HG03039 (cell line): ENCODE results near the gene EHD3.

Experiments used
- ATAC-seq: cut with Tn5 transposase; IDR thresholded peaks from one replicate; pipeline ENCODE4 v1.9.1; 2021; ENCODE audit warnings: mild to moderate bottlenecking, moderate library complexity; ENCODE audit not compliant: unreplicated experiment

EHD3 gene

DNA sequence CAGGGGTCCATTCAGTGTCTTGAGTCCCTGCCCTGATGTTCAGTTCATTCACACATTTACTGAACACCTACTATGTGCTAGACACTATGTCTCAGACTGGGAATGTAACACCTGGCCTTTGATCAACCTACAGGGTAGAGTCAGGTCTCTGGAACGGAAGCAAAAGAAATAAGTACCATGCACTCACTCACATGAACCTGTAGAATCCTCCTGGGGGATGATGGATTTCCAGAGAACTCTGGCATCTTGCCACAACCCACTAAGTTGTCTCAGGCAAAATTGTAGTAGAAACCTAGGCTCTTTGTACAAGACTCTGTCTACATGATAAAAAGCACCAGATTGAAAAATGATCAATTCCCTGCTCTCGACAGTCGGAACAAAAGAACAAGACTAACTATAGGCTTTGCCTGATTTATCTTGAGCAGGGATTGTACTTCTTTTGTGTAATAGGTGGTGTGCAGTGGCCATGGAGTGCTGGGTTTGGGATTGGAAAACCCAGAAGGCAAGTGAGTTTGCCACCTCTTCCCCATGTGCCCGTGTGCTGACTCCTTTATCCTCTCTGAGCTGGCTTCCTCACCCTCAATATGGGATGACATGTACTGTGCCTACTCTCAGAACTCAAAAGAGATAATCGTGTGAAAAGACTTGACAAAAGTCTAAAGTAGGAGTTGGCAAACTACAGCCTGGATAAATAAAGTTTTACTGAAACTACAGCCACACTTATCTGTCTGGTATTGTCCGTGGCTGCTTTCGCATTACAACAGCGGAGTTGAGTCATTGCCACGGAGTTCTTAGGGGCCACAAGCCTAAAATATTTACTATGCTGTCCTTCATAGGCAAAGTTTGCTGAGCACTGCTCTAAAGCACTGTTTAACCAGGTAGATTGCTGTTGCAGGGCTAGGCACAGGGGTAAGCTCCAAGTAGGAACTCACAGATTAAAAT lies 21.0 kb upstream of the EHD3 start:
- ATAC-seq: no peak

DNA sequence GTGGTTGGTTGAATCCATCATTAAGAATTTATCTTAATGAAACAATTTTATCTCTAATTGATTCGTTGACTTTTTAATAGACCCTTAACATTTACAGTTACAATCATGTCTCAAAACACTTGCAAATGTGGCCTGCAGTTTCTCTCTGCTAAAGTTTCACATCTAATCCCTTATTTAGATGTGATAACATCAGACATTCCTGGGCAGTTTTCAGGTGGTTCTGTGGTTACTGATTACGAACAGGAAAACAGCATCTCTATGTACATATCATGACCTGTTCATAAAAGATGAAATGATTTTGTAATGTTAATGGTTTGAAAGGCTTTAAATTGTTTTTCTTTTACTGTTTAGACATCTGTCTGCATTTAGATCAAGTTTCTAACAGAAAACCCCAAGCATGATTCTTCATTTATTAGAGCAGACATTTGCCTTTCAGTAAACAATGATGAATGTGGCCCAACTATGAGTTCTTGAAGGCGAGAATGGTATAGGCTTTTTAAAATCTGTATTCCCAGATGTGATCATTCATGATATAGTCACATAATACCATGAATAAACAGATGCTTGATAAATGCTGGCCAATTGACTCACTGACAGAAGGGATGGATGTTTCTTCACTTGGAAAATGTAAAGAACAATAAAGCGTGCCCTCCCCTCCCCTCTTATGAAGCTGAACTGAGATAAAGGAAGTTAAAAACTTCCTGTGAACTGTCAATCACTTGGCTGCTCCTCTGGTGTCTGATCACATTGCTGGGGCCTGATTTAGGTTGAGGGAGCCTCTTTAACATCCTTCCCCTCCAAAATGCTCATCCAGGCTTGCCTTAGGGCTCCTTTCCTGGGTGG lies 20.1 kb upstream of the EHD3 start:
- no peak for ATAC-seq

DNA sequence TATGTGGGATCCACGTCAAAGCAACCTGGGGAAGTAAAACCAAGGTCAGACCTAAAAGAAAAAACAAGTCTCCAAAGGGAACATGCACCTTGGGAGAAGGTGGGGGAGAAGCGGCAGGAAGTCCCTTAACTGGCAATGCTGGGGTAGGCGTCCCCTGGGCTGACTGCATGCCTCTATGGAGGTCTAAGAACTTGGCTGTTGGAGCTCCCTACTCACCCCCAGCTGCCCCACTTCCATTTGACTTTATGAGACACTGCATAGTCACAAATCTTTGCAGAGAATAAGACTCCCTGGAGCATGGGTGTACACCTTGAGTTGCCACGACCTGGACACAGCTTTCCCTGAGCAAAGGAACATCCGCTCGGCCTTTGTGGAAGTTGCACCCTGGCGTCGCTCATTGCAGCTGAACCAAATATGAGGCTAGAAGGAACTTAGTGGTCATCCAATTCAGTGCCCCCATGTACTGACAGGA lies 19.5 kb upstream of the EHD3 start:
- ATAC-seq: no peak

DNA sequence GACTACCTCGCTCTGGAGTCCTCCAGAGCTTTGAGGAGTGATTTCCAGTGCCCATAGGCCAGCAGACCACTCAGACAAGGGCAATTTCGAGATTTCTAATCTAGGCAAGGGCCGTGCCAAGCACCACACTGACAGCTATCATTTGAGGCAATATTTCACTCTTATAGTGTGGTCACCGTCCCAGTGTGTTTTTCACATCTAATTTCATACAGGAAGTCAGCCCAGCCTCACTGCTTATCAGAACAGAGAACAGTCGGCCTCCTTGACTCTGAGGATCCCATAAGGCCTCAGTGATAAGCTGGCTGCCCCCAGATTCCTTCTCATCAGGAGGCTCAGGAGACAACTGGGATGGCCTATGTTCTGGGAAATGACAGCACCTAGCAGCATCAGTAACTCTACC lies 17.2 kb upstream of the EHD3 start:
- ATAC-seq: no peak

DNA sequence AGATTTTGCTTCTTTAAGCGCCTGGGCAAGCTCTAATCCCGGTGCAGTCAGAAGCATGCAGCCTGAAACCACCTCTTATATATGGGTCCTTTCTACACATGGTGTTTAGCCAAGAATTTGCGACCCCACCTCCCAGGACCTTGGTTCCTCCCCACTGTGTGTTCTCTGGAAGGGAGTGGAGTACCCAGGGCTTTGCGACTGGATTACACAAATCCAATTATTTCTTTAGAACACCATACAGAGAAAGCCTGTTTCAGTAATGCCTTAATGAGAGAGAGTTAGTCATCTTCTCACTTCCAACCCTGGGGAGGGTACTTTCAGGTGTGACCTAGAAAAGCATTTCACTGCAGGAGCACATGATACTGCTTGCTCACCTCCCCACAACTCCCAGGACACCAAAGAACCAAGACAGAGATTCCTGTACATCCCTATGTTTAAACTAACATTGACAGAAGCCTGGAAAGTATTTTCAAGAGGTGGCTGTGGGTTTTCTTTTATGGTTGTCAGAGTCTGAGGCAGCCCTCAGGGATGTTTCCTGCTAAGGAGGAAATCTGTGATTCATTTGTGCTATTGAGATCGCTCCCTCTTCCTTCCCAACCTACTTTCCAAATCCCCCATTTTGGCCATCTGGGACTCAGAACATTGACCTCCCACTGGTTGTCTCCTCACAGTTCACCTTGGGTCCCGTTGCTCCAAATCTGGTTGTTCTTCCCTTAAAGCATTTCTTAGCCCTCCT lies 16.3 kb upstream of the EHD3 start, which contains the start of gene CAPN14:
Gene CAPN14, minus strand, starts transcription at position 51 of the 736 bp plus-strand sequence. CDS start 12,068 bp downstream, outside the sequence.
- no peak for ATAC-seq

DNA sequence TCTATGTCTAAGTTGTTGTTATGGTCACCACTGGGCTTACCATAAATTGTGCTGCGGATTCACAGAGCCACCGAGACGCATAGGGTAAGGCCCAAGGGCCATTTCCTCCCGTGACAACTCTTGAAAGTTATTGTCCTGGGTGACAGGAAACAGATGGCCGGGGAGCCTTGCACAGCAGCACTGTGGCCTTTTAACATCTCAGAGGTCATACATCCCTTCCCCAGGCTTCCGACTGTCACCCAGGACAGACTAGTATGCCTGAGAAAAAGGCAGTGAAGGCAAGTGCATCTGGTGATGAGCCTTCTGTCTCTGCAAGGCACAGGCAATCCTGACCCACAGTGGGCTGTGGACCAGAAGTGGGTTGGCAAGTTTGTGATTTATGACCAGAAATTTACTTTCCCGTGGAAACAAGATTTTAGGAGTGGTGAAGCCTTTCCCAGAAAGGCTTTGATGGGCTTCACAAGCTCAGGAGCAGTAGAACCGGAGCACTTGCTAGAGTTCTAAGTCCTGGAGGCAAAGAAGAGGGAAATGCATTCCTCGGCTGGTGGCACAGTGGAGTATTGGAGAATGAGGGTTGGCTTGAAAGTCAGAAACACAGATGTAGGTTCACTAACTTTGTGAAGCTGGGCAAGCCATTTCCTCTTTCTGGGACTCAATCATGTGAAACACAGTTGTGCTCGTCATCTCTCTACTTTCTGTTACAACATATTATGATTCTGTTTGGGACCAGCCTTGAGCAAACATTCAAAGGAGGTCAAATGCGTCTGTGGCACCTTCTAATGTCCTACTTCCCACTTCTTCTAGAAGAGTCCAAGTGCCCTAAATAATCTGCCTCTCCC lies 14.6 kb upstream of the EHD3 start:
- peak; percentile 63 for ATAC-seq

DNA sequence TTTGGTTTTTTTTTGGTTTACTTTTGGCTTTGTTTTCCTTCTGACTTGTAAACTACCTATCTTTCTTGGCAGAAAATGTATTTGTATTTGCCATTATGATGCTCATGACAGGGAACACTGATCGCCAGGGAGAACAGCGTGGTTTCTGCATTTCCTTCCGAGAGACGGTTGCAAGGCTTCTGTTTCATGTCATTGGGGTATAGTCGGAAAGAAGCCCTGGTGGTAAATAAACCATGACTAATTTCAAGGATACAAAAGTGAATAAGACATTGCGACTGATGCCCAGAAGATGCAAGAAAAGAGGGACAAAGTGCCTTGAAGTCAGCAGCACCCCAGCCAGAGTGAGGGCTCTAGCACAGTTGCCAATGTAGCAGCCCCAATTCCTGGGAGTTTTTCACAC lies 12.4 kb upstream of the EHD3 start:
- ATAC-seq: no peak

DNA sequence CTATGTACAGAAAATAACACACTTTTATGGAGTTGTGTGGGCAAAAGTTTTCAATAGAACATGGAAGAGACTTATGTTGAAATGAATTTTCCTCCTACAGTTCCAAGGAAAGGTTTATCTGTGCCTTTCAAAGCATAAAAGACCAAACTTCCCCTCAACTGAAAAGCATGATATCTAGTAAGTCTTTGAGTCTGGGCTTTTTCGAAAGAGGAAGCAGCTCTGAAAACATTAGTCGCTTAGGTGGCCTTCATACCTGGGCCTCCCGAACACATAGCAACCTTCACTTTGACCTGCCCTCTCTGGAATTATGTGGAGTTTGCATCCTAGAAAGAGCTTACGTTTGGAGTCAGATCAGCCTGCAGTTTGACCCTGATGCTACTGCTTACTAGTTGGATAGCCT lies 11.9 kb upstream of the EHD3 start:
- ATAC-seq: no peak

DNA sequence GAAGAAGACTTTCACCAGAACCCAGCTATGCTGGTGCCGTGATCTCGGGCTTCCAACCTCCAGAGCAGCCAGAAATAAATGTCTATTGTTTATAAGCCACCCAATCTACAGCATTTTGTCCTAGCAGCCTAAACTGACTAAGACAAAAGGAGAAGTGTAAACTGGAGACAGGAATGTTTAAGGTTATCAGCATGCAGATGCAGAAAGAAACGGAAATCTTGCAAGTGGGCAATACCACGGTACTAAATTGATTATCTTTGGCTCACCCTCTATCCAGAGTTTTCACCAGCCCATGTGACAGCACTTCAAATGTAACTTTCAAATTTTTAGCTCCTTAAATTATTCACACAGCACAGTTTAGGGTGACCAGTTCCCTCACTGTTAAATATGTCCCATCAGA lies 10.9 kb upstream of the EHD3 start:
- ATAC-seq: no peak

DNA sequence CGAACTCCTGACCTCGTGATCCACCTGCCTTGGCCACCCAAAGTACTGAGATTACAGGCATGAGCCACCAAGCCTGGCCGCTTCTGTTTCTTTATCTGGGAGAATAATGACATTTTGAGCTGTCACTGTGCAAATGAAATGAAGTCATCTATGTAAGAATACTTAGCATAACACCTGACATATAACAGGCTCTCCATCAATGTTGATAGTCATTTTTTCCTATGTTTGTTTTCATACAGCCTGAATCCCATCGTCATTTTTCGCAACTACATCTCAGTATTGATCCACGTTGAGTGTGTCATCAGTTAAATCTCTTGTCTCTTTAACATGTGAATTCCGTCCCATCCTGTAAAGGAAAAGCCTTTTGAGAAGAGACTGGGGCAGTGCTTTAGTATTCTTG lies 10.2 kb upstream of the EHD3 start:
- no peak for ATAC-seq

DNA sequence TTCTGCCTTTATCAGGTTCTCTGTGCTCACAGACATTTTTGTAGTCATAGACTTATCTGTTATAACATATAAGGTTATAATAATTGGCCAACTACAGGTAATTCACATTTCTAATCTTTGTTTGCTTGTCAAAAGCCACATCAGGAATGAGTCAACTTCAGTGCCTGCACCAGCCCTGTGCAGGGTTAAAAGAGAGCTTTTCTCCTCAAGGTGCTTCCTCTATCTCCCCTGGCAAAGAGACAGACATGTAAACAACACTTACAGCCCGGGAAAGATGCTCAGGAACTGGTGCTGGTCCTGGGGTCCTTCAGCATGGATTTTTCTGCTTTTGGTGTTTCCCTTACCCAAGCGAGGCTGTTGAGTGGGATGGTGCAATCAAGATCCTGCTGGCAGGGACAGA lies 7.7 kb upstream of the EHD3 start:
- no peak for ATAC-seq

DNA sequence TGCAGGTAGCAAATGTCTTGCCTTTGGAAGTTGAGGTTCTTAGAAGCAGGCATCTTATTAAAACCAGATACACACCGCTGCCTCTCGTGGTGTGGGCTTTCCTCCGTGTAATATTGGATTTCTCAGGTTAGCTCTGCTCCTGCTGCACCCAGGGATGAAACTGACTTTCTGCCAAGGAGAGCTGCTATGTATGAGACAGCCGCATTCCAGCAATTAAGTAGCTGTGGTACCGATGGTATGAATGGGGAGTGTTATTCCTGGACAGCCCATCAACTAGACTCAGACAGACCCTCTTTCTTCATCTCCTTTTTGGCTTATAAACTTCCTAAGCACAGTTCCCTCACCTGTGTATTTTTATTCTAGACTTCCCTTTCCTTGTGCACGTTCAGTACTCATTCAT lies 6.8 kb upstream of the EHD3 start:
- ATAC-seq: no peak

DNA sequence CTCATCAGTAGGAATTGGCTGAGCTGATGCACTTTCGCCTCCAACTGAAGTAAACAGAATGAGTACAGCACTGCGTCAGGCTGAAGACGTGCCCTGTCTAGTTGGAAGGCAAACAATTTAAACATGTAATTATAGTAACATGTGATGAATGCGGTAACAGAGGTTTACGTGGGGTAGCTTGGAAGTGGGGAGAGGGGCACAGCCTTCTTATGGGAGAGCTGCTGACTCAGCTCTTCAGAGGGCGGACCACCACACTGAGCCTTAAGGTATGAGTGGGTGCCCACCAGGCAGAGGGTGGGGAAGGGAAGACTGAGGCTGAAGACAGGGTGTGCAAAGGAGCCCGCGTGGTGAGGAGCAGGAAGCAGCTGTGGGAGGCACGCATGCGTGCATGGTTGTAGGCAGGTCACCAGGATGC lies 6.2 kb upstream of the EHD3 start:
- no peak for ATAC-seq

DNA sequence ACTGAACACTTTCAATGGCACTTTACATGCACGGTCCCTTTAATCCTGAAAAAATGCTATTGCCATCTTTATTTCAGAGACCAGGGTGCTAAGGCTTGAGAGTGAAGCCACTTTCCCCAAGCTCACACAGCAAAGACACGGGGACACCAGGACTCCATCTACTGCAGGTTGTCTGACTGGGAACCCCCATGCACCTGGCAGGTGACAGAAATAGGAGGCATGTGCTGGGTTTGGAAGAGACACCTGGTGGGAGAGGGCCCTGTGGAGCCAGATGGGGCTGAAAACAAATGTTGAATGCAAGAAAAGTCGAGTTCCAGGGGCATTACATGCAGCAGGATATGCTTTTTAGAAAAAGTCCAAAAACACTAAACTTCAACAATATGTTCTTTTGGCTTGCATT lies 5.2 kb upstream of the EHD3 start:
- ATAC-seq: no peak

DNA sequence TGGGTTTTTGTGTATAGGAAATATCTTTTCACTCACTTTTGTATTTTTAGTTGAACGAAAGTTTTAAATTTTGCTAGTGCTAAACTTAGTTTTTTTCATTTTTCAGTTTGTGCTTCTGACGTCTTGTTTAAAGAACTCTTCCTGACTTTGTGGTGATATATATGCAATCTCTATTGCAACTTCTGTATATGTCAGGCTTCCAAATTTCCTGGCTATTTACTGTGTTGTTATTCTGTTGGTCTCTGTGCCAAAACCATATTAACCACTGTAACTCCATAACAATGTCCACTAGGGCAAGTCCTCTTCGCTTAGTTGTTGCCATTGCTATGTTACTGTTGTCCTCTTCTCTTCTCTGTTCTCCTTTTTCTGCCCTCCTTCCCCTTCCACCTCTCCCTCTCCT lies 3.2 kb upstream of the EHD3 start:
- no peak for ATAC-seq

DNA sequence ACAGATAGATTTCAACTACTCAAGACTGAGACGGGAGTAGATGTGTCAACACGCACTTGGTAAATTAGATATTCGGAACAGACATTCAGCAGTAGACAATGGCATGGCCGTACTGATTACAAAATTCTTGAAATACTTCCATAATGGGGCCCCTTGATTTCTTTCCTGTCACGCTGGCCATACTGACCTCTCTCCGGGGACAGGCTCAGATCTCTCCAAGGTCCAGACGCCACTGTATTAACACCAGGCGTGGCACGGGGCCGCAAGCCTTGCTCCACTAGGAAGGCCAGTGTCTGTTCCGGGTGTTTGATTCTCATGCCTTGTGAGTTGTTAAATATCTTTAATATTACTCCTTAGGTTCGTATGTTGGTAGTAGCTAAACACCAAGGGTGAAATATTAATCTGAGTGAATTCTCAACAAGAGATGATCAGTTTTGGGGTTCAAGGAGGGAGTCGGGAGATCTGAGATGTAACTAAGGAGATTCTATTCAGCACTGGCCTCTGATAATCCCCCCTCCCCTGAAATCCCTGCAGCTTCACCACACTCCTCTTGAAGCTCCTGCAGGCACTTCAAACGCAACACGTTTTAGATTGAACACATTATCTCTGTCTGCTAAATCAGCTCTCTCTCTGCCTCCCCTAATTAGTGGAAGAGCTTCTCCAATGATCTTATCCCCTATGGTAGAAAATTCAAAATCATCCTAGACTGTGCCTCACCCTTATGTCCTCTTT lies 2.2 kb upstream of the EHD3 start:
- no peak for ATAC-seq

DNA sequence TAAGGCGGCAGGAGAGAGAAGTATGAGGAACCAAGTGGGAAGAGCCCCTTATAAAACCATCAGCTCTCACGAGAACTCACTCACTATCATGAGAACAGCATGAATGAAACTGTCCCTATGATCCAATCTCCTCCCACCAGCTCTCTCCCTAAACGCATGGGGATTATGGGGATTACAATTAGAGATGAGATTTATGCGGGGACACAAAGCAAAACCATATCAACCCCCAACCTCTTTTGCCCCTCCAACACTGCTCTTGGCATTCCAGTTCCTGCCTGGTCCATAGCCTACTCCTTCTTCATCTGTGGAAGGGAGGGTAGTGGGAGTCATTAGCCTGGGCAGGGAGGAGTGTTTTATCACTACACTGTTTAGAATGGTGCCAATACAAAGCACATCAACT lies 1.4 kb upstream of the EHD3 start:
- no peak for ATAC-seq

DNA sequence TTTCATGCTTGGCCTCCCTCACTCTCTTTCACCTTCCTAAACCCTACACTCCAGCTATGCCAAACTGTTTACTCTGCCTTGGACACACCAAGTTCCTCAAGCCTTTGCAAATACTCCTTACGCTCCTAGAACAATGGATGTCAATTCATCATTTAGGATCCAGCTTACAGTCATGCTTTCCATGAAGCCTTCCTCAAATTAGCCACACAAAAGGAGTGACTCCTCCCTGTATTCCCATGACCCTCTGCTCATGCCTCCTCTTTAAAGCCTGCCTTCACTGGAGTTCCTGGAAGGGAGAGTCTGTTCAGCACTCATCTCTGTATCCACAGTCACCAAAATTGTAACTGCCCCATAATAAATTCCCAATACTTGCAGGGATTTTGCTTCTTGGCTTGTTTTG lies 721 bp upstream of the EHD3 start:
- no peak for ATAC-seq

DNA sequence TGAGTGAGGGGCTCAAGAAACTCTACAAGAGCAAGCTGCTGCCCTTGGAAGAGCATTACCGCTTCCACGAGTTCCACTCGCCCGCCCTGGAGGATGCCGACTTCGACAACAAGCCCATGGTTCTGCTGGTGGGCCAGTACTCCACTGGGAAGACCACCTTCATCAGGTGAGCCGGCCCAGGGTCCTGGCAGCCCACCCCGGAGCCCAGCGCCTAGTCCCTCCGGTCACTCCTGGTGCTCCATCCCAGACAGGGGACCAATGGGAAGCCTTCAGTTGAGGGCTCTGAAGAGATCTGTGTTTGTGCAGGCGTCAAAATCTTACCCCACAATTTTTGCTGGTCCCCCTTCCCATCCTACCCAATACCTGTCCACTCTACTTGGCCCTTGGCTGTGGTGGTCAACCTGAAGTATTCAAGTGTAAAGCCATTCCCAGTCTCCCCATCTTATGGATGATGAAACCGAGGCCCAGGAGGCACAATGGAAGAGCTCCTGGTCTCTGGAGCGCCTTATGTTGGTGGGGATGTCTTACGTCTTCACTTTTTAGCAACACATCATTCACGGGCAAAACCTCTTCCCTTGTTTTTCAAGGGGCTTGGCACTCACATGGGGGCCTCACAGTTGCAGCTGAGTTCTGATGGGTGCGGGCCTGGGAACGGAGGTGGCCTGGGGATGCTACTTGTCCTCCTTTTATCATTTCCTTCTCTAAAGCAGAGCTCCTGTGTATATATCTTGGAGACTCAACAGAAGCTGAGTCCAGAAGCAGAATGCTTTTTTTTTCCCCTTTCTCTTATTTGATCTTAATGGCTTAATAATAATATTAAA lies 941 bp downstream of the EHD3 start:
- ATAC-seq: no peak
